ENCODE measurements around the gene GALNT2. TPM values are rescaled to one million over a fixed set of nuclear protein-coding genes. Genes with fewer than 3 reads are reported as not detected.

GALNT2 gene
- total RNA-seq, 1 donor from 2014 or later, result 58.0 TPM

GRCh38 chr1:230153641-230154296 lies 86.7 kb downstream of the GALNT2 start:
- Mint-ChIP-seq H3K27ac (ENCODE audit: unreplicated experiment) (peak overlapping the region; percentile 94), H3K36me3 (ENCODE audit: low read depth) (peaks cover 3% of the 10 kb centered on the region), H3K4me1 (peaks cover 95% of the 10 kb centered on the region), H3K27me3 (ENCODE audit: low read depth) (no peaks in the 10 kb centered on the region), H3K9me3 (peaks cover 3% of the 10 kb centered on the region), H3K4me3 (peak overlapping the region; percentile 69)
- TF ChIP-seq CTCF (conservative IDR thresholded peaks at IDR 0.05), result no peak
- peak; percentile 54 for DNase-seq (ENCODE audit: low read depth, low spot score)

- Mint-ChIP-seq H3K27me3 (ENCODE audit: low read depth) (no peaks in the 10 kb centered on the region), H3K4me1 (peaks cover 95% of the 10 kb centered on the region), H3K9me3 (peaks cover 3% of the 10 kb centered on the region), H3K36me3 (ENCODE audit: low read depth) (peaks cover 3% of the 10 kb centered on the region), H3K4me3 (peak overlapping the region; percentile 69), H3K27ac (ENCODE audit: unreplicated experiment) (no peak overlapping the region)
- no peak for DNase-seq (ENCODE audit: low read depth, low spot score)
- TF ChIP-seq CTCF (conservative IDR thresholded peaks at IDR 0.05), result no peak
Measured at GRCh38 chr1:230155021-230155420, 88.0 kb downstream of the GALNT2 start.

- Mint-ChIP-seq H3K27ac (ENCODE audit: unreplicated experiment) (peak overlapping the region; percentile 90), H3K4me3 (peak overlapping the region; percentile 29)
Measured at GRCh38 chr1:230156068-230156467, 89.0 kb downstream of the GALNT2 start.

GRCh38 chr1:230156536-230156935 lies 89.5 kb downstream of the GALNT2 start:
- TF ChIP-seq CTCF (conservative IDR thresholded peaks at IDR 0.05), result no peak
- DNase-seq (ENCODE audit: low read depth, low spot score), result no peak
- Mint-ChIP-seq H3K4me1 (peaks cover 84% of the 10 kb centered on the region), H3K9me3 (peaks cover 3% of the 10 kb centered on the region), H3K4me3 (no peak overlapping the region), H3K27me3 (ENCODE audit: low read depth) (no peaks in the 10 kb centered on the region), H3K36me3 (ENCODE audit: low read depth) (peaks cover 3% of the 10 kb centered on the region), H3K27ac (ENCODE audit: unreplicated experiment) (no peak overlapping the region)

More at GRCh38 chr1:230156068-230156467, 89.0 kb downstream of the GALNT2 start:
- peaks cover 3% of the 10 kb centered on the region for H3K36me3 Mint-ChIP-seq (ENCODE audit: low read depth)
- no peak for TF ChIP-seq CTCF (conservative IDR thresholded peaks at IDR 0.05)
- H3K27me3 Mint-ChIP-seq (ENCODE audit: low read depth), result no peaks in the 10 kb centered on the region
- DNase-seq (ENCODE audit: low read depth, low spot score), result no peak
- H3K4me1 Mint-ChIP-seq, result peaks cover 89% of the 10 kb centered on the region
- H3K9me3 Mint-ChIP-seq, result peaks cover 3% of the 10 kb centered on the region

DNA sequence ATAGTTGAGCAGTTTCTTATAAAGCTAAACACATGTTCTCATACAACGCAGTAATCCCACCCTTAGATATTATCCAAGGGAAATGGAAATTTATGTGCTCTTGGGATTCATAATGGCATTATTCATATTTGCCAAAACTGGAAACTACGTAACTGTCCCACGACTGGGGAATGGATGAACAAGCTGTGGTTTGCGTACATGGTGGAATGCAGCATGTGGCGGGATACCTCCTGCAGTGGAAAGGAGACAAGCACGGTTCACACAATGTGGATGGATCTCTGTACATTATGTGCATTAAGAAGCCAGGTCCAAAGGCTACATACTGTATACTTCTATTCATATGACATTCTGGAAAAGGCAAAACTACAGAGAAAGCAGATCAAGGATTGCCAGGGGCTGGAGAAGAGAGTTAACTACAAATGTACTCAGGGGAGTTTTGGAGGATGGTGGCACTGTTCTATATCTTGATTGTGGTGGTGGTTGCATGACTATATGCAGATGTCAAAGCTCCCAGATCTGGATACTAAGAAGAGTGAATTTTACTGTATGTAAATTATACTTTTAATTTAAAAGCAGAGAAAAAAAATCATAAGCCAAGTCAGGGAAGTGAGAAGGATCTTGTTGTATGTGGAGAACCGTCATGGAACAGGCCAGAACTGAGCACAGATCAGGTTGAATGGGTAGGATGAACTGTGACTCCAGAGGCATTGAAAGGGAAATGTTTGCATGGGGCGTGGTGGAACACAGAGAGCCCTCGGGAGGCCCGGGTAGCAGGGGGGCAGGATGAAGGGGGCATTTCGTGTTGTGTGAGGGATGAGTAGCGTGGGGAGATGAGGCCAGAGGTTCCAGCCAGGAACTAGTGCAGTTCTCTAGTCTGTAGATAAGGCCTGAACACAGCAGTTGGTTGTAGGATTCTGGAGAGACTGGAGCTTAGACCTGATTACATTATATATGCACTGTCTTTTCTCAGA lies 90.7 kb downstream of the GALNT2 start:
- Mint-ChIP-seq H3K27ac (ENCODE audit: unreplicated experiment) (peak overlapping the region; percentile 31), H3K4me3 (peak overlapping the region; percentile 63), H3K4me1 (peaks cover 75% of the 10 kb centered on the region), H3K9me3 (peaks cover 3% of the 10 kb centered on the region), H3K36me3 (ENCODE audit: low read depth) (peaks cover 3% of the 10 kb centered on the region), H3K27me3 (ENCODE audit: low read depth) (no peaks in the 10 kb centered on the region)
- DNase-seq (ENCODE audit: low read depth, low spot score), result no peak
- no peak for TF ChIP-seq CTCF (conservative IDR thresholded peaks at IDR 0.05)

Data from neural crest cell (in vitro differentiated cells).